T-helper 1 cell treated with Interleukin-12 subunit alpha and Interleukin-12 subunit beta and Interleukin-4 antibody, amounts not matched to agents 30 μg/mL and 1 μg/mL, for 36 hours (primary cell): ENCODE data around the gene TARBP2.
A peak's percentile ranks its signal among the peaks of the same experiment; 100 is the strongest.

Experiments
- H3K27ac Mint-ChIP-seq: one replicate; pipeline ENCODE4 v1.8.0; 2021; ENCODE audit warnings: mild to moderate bottlenecking, mixed read lengths
- H3K27me3 Mint-ChIP-seq: one replicate; pipeline ENCODE4 v1.8.0; 2021; ENCODE audit warnings: low read depth, mixed read lengths
- H3K36me3 Mint-ChIP-seq: one replicate; pipeline ENCODE4 v1.8.0; 2021; ENCODE audit warnings: low read depth, mixed read lengths
- H3K4me1 Mint-ChIP-seq: one replicate; pipeline ENCODE4 v1.8.0; 2021; ENCODE audit warnings: low read depth, mixed read lengths
- H3K4me3 Mint-ChIP-seq: one replicate; pipeline ENCODE4 v1.8.0; 2021; ENCODE audit warnings: mild to moderate bottlenecking, moderate library complexity, mixed read lengths
- H3K9me3 Mint-ChIP-seq: one replicate; pipeline ENCODE4 v1.8.0; 2021; ENCODE audit warnings: mixed read lengths

The TARBP2 gene

GRCh38 chr12:53498235-53498630 lies 2.9 kb upstream of the TARBP2 start:
- Mint-ChIP-seq H3K4me3 (peak overlapping the region; percentile 92), H3K27ac (peak overlapping the region; percentile 86), H3K27me3 (no peaks in the 10 kb centered on the region), H3K9me3 (no peaks in the 10 kb centered on the region), H3K4me1 (peaks cover 42% of the 10 kb centered on the region), H3K36me3 (peaks cover 4% of the 10 kb centered on the region)

DNA sequence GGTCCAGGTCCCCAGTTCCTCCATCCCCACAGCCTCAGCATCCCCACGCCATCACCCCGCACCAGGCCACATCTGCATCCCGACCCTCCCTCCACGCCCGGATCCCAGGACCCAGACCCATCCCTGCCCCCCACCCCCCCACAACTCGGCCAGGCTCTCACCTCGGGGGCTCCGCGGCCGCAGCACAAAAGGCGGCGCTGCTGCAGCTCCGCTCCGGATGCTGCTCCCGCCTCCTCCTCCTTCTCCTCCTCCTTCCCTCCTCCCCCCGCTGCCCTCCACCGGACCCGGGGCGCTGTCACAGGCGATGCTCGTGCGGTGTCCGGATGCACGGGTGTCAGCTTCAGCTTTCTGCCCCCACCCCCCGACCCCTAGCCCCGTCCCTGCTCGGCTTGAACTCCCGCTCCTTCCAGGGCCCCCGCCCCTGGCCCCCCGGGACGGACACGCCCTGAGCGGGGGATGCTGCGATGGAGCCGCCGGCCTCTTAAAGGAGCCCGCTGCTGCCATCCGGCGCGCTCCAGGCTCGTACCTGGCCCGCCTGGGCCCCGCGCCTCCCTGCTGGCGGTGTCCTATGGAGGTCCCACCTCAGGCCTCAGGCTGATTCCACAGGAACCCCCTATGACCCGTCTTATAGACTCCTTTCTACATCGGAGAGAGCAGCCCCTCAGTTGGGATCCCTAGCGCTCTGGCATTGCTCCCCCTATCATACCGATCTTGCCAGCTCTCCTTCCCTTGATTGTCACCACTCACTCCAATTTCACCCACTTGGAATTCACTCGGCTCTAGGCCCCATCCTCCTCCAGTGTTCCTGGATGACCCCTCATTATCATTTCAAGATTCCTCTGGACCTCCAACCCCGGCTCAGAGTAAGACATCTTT lies 1.6 kb upstream of the TARBP2 start, which contains the start of gene MAP3K12:
MAP3K12 (minus strand) TSS at position 193 of the 876 bp plus-strand sequence. CDS start 12,067 bp downstream, outside the sequence.
- H3K9me3 Mint-ChIP-seq = no peaks in the 10 kb centered on the region
- peak within 1 kb of the TSS; percentile 99 for H3K27ac Mint-ChIP-seq
- peaks cover 32% of the 10 kb centered on the region for H3K4me1 Mint-ChIP-seq
- no peaks in the 10 kb centered on the region for H3K27me3 Mint-ChIP-seq
- peaks cover 4% of the 10 kb centered on the region for H3K36me3 Mint-ChIP-seq
- peak within 1 kb of the TSS; percentile 95 for H3K4me3 Mint-ChIP-seq

DNA sequence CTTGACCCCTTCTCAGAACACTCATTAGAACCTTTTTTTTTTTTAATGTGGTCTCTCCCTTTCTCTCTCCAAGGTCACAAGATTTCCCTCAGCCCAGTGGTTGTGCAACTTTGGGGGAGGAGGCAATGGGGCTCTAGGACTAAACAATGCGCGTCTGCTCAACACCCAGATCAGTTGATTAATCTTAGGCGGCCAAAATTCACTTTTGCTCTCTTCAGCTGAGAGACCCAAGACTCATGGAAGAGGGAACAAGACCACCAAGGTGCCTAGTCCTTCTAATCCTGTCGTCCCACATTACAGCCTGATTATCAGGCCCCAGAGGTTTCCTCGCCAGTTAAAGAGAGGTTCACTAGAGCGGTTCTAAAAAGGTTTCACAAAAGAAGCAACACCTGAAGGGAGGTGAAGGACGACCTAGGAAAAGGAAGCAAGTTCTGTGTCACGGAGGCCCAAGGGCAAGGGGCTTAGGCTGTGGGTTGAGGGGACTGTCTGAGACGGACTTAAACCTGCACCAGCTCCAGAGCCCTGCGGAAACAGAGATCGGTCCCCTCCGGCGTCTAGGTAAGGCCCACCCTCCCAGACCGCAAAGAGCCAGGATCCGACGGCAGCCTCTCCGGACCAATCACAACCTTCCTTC lies 824 bp upstream of the TARBP2 start:
- peaks cover 31% of the 10 kb centered on the region for H3K4me1 Mint-ChIP-seq
- no peaks in the 10 kb centered on the region for H3K9me3 Mint-ChIP-seq
- no peaks in the 10 kb centered on the region for H3K27me3 Mint-ChIP-seq
- H3K36me3 Mint-ChIP-seq = peaks cover 4% of the 10 kb centered on the region
- H3K4me3 Mint-ChIP-seq = peak overlapping the region; percentile 95
- H3K27ac Mint-ChIP-seq = peak overlapping the region; percentile 99

DNA sequence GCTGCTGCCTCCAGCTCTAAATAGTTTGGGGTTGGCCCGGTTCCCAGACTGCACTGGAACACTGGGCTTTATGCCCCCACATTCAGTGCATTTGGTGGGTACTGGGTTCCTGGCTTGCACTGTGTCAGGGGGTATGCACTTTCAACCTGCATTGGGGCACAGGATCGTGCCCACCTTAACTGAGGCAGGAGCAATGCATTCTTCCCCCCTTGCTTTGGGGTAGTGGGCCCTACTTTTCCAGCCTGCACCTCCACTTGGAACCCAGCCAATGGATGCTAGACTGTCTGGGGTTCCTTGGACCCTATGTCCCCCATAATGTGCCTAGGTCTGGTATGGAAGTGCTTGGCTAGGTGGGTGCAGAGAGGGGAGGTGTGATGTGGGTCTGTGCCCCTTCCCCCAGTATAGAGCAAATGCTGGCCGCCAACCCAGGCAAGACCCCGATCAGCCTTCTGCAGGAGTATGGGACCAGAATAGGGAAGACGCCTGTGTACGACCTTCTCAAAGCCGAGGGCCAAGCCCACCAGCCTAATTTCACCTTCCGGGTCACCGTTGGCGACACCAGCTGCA lies 615 bp downstream of the TARBP2 start:
- Mint-ChIP-seq H3K9me3 (no peaks in the 10 kb centered on the region), H3K36me3 (peaks cover 8% of the 10 kb centered on the region), H3K27me3 (no peaks in the 10 kb centered on the region), H3K4me1 (peaks cover 29% of the 10 kb centered on the region), H3K27ac (peak overlapping the region; percentile 99), H3K4me3 (peak overlapping the region; percentile 95)

- peaks cover 28% of the 10 kb centered on the region for H3K4me1 Mint-ChIP-seq
- H3K9me3 Mint-ChIP-seq = no peaks in the 10 kb centered on the region
- H3K36me3 Mint-ChIP-seq = peaks cover 8% of the 10 kb centered on the region
- peak overlapping the region; percentile 95 for H3K4me3 Mint-ChIP-seq
- no peak overlapping the region for H3K27ac Mint-ChIP-seq
- no peaks in the 10 kb centered on the region for H3K27me3 Mint-ChIP-seq
These were observed 1.2 kb downstream of the TARBP2 start for GRCh38 chr12:53502331-53502730.

DNA sequence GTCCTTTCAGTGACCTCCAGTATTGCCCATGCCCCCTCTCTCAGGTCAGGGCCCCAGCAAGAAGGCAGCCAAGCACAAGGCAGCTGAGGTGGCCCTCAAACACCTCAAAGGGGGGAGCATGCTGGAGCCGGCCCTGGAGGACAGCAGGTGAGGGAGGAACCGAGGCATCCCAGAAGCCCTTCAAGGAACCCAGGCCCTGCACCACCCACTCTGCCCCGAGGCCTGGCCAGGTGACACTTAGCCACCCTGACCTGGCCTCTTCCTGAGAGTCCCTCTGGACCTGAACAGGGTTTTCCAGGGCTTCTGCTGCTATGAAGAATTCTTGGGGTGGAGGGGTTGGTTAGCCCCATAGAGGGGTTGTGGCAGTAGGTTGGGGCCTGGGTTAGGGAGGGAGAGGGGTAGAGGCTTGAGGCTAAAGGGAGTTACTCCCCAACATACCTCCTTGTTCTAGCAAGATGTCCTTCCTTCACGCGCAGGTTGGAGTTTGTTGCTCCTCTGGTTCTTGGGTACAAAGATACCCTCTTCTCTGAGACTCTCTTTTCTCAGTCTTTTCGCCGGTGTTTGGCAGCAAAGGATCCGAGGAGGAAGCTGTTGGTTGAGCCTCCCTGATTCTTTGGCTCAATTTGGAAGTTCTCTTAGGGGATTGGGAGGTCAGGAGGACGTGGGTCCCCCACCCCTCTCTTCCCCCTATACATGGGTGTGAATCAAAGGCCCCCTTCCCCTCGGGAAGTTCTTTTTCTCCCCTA lies 2.1 kb downstream of the TARBP2 start:
- Mint-ChIP-seq H3K4me1 (peaks cover 24% of the 10 kb centered on the region), H3K4me3 (peak overlapping the region; percentile 14), H3K27ac (no peak overlapping the region), H3K9me3 (no peaks in the 10 kb centered on the region), H3K27me3 (no peaks in the 10 kb centered on the region), H3K36me3 (peaks cover 8% of the 10 kb centered on the region)

DNA sequence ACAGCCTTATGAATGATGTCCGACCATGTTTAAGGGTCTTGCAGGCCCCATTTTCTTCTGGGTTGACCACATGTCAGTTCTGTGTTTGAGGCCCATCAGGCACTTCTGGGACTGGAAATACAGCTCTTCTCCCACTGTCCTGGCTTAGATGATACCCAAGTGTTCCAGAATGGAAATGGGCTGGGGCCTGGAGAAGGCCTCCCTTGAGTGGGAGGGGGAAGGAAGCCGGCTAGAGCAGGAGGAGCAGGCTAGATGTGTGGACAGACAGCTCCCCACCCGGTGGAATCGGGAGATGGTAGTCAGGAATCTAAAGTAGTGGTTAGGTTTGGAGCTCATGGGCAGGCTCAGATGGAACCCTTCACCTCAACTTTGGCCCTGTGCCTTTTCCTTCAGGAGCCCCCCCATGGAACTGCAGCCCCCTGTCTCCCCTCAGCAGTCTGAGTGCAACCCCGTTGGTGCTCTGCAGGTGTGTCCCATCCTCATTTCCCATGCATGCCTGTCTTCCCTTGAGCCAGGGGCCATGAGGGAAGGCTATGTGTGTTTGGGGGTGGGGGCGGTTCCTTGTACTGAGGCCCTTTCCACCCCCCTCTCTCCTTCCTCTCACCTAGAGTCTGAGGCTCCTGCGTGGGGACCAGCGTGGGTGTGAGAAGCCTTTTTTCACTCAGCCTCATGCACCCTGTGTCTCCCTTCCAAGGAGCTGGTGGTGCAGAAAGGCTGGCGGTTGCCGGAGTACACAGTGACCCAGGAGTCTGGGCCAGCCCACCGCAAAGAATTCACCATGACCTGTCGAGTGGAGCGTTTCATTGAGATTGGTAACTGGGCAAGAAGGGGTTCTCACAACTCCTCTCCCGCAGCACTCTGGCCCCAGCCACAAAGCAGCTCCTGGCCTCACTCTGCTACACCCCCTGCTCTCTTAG lies 3.2 kb downstream of the TARBP2 start:
- Mint-ChIP-seq H3K27me3 (no peaks in the 10 kb centered on the region), H3K9me3 (no peaks in the 10 kb centered on the region), H3K36me3 (peaks cover 8% of the 10 kb centered on the region), H3K4me1 (peaks cover 18% of the 10 kb centered on the region), H3K4me3 (no peak overlapping the region), H3K27ac (no peak overlapping the region)

- H3K36me3 Mint-ChIP-seq = peaks cover 8% of the 10 kb centered on the region
- H3K9me3 Mint-ChIP-seq = no peaks in the 10 kb centered on the region
- H3K4me3 Mint-ChIP-seq = no peak overlapping the region
- H3K27me3 Mint-ChIP-seq = no peaks in the 10 kb centered on the region
- H3K4me1 Mint-ChIP-seq = peaks cover 14% of the 10 kb centered on the region
- H3K27ac Mint-ChIP-seq = no peak overlapping the region
These were observed 4.0 kb downstream of the TARBP2 start for GRCh38 chr12:53505086-53505485.

DNA sequence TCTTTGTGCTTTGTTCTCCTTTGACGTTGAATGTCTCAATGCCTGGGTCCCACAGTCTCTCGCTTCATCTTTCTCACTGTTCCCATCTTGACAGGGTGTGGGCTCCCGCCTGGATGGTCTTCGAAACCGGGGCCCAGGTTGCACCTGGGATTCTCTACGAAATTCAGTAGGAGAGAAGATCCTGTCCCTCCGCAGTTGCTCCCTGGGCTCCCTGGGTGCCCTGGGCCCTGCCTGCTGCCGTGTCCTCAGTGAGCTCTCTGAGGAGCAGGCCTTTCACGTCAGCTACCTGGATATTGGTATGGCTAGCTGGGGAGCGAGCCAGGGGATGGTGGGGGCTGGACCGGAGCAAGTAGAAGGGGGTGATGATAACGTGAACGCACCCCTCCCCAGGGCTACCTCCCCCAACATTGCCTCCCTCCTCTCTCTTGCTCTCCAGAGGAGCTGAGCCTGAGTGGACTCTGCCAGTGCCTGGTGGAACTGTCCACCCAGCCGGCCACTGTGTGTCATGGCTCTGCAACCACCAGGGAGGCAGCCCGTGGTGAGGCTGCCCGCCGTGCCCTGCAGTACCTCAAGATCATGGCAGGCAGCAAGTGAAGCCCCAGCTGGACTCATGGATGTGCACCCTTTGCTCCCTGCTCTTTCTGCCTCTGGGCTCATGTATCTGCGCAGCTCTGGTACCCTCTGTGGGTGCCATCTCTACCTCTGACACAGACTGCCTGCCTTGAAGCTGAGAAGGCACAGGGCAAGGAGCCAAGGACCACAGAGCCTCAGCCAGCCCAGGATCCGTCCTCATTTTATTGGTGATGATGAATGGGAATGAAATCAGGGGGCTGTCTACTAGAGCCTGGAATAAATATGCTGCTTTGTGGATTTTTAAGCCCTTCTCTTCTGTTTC lies 4.7 kb downstream of the TARBP2 start:
- Mint-ChIP-seq H3K27me3 (no peaks in the 10 kb centered on the region), H3K4me3 (no peak overlapping the region), H3K4me1 (peaks cover 12% of the 10 kb centered on the region), H3K9me3 (no peaks in the 10 kb centered on the region), H3K27ac (no peak overlapping the region), H3K36me3 (peaks cover 8% of the 10 kb centered on the region)

DNA sequence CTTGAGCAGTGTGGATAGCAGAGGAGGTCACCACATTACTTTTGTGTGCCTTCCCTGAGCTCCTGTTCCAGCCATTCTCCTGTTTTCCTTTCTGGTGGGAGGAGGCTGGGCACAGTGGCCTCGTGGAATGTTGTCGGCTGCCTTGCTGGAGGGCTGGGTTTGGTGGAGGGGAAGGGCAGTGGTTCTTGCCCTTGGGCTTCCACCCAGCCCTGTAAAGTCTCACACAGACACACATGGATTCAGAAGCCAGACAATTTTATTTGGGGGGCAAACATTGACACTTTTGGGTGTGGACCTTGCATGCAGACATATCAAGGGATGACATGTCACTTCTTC lies 5.3 kb downstream of the TARBP2 start:
- Mint-ChIP-seq H3K4me1 (peaks cover 12% of the 10 kb centered on the region), H3K9me3 (no peaks in the 10 kb centered on the region), H3K27me3 (no peaks in the 10 kb centered on the region), H3K36me3 (peaks cover 8% of the 10 kb centered on the region), H3K4me3 (no peak overlapping the region), H3K27ac (no peak overlapping the region)

- Mint-ChIP-seq H3K4me1 (peaks cover 9% of the 10 kb centered on the region), H3K27me3 (no peaks in the 10 kb centered on the region), H3K9me3 (no peaks in the 10 kb centered on the region), H3K4me3 (no peak within 1 kb of the TSS), H3K36me3 (peaks cover 13% of the 10 kb centered on the region), H3K27ac (no peak within 1 kb of the TSS)
These were observed 6.0 kb downstream of the TARBP2 start, which contains the start of gene NPFF for GRCh38 chr12:53506881-53507602. NPFF (minus strand) TSS chr12:53507484; CDS start chr12:53507474, 10 bp downstream.

GRCh38 chr12:53507603-53507885 lies 6.5 kb downstream of the TARBP2 start:
- Mint-ChIP-seq H3K27ac (no peak overlapping the region), H3K36me3 (peaks cover 13% of the 10 kb centered on the region), H3K4me3 (no peak overlapping the region), H3K27me3 (no peaks in the 10 kb centered on the region), H3K4me1 (peaks cover 6% of the 10 kb centered on the region), H3K9me3 (no peaks in the 10 kb centered on the region)
